GM18858 (cell line): ENCODE results near the gene OPA1.

ENCODE experiments used
- ATAC-seq: cut with Tn5 transposase; IDR thresholded peaks from one replicate; pipeline ENCODE4 v1.9.1; 2021; ENCODE audit not compliant: unreplicated experiment

OPA1 gene

DNA sequence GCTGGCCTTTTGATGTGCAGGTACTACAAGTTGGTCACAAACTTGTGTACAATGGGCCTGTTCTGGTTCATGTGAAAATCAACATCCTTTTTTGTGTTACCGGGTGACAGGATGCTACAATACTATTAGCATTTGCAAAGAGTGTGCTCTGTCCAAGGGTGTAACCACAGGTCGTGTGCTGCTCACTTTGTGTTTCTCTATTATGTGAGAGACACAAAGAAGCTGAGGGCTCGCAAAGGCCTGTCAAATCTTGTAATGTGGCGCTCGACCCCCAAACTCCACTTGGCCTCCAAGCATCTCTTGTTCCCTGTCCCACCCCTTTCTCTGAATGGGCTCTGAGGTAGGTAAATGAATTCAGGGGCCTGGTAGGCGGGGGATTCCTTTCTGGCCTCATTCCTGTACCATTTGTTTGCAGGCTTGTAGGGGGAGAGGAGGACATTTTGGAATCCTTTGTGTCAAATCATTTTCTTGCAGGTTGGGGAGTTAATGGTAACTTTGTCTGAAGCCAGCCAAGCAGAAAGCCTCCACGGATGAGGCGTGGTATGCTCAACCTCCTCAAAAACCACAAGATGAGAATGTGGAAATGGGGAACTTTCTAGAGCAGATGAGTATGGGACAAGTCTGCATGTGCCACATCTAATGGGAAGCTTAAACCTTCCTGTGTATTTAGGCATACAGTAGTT is 109.1 kb downstream of the OPA1 start:
- no peak for ATAC-seq

DNA sequence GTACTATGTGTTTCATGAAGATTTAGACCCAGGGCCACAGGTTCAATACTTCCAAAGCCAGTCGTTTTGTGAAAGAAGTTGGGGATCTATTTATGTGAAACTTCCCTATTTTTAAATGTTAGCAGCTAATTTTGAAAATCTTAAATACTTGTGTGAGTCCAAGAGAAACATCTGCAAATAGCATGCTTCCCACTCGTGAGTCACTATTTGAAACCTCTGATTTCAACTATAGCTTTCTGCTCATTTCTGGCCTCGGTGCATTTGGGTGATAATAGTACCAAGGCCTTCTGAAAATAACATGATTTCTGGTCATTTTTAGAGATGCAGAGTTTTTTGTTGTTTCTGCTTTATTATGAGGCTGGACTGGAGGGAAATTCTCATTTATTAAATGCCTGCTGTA is 110.0 kb downstream of the OPA1 start:
- ATAC-seq: no peak

DNA sequence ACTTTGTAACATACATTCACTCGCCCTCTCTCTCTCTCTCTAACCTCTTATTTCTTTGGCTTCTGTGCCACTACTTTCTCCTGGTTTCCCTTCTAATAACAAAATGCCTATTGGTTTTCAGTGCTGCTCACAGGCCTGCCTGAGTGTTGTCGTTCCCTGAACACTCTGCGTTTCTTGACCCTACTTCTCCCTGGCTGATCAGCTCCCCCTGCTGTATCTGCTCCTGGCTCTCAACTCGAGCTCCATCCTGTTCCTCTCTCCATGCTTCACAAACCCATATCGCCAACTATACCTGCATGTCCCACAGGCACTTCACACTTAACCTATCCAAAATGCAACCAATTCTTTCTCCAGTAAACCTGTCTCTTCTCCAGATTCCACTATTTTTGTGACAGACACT is 111.4 kb downstream of the OPA1 start:
- ATAC-seq: no peak

DNA sequence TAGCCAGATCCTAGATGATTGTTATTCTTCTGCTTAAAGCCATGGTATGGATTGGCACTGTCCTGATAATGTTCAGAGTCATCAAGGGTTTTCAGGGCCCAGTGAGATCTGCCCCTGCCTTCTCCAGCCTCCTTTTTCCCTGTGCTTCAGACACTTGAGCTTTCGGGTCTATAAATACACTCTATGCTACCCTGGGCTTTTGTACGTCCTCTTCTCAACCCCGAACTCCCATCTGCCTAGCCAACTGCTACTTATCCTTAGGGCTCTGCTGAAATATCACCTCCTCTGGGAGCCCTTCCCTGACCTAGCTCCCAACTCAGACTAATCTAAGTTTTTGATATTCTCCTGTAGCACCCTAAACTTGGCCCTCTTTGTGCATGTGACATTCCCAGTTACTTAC is 115.3 kb downstream of the OPA1 start:
- ATAC-seq: no peak

DNA sequence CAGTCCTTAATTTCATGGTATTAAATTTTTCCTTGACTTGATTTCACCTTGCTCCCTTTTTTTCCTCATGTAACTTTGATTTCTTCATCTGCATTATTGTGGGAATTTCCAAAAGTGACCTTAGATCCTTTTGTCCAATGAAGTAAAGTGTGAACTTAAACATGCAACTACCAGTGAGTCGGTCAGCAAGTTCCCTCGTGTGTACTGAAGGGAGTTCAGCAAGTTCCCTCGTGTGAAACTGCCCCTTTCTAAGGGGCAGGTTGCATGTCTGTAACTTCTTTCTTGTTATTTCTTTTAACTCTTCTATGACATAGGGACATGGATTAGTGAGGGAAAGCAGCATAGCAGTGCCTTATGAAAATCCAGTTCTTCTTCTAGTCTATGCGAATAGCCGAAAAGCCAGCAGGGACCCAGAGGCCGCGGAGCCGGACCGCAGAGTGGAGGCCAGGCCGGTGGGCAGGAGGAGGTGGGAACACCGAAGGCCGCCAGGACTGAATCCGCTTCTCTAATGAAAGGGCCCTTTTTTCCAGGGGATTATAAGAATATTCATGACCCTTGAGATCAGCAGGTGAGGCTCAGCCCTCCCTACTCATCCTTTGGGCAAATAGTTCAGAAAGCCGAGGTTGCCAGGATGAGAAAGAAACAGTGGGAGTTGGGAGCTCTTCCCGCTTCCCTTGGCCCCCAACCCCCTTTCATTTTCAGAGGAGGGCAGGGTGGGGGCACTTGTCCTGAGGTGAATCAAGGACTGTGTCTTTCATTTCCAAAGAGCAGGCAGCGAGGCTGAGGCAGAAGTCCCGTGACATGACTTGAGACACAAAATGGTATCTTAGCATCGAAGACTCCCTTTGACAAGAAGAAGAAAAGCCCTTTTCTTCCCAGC is 117.5 kb downstream of the OPA1 start:
- ATAC-seq: no peak

DNA sequence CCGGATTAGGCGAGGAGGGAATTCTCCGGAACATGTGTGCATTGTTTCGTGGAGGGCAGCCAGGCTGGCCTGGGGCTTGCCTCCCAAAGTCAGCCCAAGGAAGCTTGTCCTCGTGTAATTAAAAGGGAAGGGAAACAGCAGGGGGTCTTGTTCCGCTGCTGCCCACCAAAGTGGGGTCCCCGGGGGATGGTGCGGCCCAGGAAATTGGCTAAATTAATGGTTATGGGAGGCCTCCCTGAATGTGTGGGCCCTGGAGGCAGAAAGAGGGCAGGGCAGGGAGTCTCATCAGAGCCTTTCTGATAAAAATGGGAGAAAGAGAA is 118.1 kb downstream of the OPA1 start:
- ATAC-seq: no peak

DNA sequence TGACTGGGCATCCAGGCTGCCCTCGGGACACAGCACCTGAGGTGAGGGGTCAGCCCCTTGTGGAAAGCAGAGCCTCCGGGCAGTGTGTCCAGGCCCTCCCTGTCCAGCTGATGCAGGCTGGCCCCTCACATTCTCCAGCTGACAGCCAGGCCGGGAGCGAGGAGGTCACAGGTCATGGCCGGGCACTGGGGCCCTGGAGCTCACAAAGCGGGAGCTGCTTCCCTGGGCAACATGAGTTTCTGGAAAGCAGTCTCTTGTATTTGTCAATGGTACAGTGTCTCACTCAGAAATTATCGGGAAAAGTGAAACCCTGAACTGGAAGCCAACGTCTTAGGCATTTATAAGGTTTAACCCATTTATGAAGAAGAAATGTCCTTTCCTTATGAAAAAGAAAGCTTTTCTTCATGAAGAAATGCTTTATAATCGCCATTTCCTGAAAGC is 118.5 kb downstream of the OPA1 start:
- no peak for ATAC-seq

DNA sequence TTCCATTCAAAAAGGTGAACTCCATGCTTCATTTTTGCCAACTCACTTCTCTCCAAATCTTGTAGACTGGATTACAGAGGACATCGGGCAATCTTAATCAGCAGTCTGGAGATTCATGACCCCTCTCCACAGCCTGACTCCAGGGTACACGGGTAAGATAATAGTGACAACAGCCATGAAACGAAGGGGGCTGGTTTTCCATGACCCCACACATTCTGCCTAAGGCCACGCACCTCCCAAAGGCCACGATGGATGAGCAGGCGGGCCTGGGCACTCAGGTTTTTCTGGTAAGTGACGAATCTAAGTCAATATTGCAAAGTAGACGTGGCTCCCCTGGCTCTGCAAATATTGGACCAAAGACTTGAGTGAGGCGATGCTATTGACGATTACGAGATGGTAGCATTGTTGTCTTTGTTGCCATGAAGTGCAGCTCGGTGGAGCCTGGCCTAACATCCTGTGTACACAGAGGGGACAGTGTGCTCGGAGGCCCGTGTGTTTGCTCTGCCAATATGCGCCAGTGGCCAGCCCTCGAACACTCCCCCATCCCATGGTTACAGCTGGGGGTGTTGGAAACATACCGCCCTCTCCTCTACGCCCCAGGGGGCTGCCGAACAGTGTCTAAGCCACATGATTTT is 119.1 kb downstream of the OPA1 start:
- ATAC-seq: no peak

DNA sequence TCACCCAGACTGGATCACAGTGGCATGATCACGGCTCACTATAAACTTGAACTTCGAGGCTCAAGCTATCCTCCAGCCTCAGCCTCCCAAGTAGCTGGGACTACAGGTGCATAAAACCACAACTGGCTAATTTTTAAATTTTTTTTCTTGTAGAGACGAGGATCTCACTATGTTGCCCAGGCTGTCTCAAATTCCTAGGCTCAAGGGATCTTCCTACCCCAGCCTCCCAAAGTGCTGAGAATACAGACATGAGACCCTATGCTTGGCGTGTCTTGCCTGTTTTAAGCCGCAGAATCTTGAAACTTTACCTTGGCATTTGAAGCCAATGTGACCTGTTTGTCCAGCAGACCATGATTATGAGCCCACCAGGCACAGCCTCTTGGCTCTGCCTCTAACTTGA is 119.9 kb downstream of the OPA1 start:
- ATAC-seq: no peak

DNA sequence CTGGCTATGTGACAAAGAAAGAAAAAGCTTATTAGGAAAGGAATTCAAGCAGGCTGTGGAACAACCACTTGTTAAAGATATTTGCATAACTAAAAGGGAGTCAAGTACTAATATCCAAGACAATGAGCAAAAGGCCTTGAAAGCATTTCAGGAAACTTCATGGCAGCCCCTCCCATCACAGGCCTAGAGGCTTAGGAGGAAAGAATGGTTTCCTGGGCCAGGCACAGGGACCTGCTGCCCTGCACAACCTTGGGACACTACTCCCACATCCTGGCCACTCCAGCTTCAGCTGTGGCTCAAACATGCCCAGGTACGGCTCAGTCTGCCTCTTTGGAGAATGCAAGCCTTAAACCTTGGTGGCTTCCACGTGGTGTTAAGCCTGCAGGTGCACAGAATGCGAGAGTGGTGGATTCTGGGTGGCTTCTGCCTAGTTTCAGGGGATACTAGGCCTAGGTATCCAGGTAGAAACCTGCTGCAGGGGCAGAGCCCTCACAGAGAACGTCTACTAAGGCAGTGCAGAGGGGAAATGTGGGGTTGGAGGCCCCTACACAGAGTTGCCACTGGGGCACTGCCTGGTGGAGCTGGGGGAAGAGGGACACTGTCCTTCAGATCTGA is 121.6 kb downstream of the OPA1 start:
- no peak for ATAC-seq

DNA sequence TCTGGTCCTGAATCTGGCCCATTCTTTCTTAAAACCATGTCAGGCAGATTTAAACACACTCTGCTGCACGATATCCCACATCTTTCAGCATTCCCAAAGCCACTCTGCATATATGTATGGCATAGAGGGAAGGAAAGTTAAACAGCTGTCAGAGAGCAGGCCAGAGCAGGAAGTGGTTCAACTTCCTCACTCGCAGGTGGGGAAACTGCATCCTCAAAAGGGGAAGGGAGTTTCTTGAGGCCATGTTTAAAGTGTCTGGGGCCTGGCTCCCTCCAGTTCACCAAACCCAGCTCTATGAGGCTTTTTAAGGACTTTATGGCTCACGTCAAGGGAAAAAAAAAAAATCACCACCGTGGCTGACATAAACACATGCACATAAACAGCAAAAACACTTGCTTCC is 123.1 kb downstream of the OPA1 start:
- no peak for ATAC-seq

DNA sequence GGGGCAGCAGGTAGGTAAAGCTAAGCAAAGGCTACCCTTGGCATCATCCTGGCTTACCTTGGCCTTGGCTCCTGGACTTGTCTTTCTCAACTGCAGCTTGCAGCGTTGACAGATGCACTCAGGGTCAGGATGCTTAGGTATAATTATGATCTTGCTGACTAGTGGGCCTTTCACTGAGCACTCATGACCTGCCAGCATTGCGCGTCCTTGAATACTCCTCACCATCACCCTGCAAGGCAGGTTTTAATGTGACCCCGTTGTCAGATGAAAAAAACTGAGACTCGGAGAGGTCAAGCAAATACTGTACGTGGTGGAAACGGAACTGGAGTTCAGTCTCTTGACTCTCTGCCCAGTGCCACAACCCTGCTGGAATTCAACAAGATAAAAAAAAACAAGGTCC is 126.7 kb downstream of the OPA1 start:
- no peak for ATAC-seq

DNA sequence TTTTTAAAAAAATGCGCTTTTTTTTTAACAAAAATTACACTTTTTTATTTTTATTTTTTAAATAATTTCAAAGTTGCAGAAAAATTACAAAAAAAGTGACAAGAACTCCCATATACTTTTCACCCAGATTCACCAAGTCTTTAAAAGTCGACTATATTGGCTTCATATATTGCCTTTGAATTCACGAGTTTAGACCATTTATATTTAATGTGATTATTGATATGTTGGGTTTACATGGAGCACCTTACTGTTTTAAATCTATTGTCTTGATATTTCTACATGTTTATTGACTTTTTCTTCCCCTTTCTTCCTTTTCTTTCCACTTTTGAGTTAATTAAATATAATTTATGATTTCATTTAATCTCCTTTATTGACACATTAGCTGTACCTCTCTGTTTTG is 127.2 kb downstream of the OPA1 start:
- ATAC-seq: no peak

DNA sequence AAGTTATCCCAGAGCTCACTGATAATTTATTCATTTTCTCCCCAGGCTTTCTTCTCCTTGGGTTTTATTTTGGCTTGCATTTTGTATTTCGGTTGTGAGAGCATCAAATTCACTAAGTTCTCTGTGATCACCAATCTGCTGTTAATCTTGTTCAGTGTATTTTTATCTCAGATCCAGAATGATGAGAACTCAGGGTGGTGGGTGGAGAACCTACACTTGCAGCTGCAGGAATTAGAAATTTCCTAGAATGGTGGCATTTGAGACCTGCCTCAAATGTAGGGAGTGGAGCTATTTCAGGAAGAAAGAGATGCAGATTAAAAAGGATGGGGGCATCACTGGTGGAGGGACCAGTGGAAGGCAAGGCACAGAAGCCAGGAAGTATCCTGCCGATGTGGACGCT is 129.6 kb downstream of the OPA1 start:
- ATAC-seq: no peak

DNA sequence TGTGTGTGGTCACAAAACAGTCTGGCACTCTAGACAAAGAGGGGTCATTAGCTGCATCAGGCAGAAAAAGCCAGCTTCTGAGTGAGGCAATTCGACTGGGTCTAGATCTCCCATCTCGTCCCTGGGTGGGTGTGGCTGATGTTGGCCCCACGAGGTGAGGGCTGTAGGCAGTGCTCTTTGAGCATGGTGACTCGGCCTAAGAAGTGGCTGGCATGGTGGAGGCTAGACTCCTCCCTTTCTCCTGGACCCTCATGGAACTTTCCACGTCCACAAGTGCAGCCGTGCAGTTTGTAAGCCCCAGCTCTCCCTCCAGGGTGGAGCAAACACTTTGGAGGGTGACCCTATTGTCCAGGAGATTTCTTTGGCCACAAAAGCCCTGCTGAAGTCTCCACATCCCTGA is 134.1 kb downstream of the OPA1 start:
- no peak for ATAC-seq

DNA sequence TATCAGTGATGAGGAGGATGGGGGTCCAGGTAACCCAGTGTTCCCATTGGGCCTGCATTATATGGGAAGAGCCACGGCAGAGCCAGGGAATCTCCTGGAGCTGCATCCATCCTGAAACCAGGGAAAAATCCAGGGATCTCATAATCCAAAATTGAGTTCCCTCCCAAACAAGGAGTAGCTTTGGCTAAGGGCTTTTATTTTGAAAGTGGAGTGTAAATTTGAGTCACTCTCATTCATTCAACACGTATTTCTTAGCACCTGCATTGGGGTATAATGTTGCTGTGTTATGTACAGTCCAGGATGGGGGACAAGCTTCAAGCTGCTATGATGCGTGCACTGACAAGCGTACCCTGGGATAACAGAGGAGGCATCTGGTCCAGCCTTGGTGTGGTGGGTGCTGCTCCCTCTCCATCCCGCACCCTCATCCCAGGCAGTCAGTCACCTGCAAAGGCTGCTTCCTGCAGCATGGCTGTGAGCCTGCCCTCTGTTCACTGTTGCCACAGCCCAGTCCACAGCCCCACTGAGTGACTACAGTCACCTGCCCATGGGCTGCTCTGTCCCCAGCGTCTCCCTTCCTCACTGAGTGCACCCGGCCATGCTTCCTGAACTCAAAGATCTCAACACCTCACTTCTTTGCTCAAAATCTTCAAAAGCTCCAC is 135.6 kb downstream of the OPA1 start:
- no peak for ATAC-seq

DNA sequence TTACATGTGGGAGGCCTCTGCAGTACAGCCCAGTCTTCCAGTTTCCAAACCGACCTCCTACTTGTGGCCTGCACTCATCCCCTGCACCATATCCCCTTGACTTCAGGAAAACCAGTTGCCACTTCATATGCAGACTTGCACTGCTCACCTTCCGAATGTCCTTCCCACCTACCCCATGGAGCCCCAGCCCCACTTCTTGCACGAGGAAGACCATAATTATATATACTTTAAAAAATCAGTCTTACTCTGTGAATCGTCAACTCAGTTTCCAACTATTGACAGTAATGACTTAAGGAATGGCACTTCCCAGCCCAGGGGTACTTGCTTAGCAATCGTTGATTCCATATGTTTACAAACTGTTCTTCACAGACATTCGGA is 136.1 kb downstream of the OPA1 start:
- no peak for ATAC-seq

DNA sequence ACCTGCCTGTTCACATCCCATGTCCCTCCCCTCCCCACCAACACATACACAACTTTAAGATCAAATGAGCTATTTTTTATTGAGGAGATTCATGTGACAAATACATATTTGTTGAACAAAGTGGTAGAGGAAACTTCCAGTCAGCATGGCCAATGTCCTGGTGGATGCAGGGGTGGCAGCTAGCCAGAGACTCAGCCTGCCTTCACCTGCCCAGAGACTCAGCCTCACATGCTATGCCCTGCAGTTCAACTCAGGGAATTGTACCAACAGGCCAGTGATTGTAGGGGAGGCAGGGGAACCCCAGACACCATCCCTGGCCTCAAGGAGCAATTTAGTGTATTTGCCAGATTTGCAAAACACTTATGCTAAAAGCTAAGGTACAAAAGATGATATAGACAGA is 136.6 kb downstream of the OPA1 start:
- no peak for ATAC-seq

DNA sequence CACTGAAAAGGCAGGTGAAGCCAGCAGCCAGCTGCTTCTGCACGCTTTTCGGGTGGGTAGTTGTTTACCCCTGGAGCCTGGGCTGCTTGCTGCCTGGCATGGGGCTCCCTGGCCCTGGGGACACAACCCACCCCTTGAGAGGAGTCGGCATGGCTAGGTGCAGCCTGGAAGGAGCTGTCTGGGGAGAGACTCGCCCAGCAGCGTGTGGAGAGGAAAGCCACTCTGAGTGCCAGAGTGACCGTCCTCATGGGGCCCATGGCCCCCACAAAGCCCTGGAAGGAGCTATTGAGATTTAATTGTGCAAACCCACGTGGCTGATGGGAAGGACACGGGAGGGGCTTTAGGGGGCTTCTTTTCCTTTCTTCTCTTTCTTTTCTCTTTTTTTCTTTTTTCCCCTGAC is 137.5 kb downstream of the OPA1 start:
- ATAC-seq: no peak

DNA sequence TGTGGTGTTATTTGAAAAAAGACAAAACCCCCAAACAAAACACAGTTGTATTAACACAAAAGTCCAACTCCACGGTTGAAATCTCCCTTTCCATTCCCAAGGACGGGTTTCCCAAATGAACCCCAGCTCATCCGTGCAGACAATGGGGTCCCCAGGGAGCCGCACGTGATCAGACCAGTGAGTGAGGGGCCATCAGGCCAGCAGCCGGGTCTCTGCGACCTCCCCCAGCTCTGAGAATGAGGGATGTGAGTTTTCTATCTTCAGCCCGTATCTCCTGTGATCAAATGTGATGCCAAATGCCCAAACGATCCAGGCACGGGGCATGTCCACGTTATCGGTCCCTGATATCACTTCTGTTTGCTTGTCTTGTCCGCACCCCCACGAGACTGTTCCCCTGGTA is 138.0 kb downstream of the OPA1 start:
- no peak for ATAC-seq

DNA sequence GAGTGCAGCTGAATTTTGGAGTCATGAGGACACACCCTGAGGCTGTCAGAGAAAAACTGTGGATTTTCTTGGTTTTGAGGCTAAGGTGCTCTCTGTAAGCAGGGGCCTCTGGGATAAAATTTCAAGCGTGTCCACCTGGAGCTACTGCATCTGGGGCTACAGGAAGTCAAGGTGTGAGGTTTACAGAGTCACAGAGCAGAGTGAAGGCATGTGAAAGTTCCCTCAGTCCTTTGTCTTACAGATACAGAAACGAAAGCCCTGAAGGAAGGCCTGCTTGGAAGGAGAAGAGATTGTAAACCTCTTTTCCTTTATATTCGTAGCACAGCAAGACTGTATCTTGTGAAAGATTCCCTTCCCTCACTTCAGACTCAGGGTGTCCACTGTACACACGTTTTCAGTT is 138.6 kb downstream of the OPA1 start:
- no peak for ATAC-seq
